ENCODE data around the gene IMMT.

- TF ChIP-seq SMC3 (conservative IDR thresholded peaks at IDR 0.05; ENCODE audit: poor library complexity) (no peak), EZH2 (IDR thresholded peaks at IDR 0.05; ENCODE audit: borderline replicate concordance, insufficient read depth, low read length, poor library complexity, severe bottlenecking) (no peak), CTCF (IDR thresholded peaks at IDR 0.05; ENCODE audit: poor library complexity, severe bottlenecking) (peak; percentile 23), POLR2AphosphoS5 (IDR thresholded peaks at IDR 0.05) (no peak), TAF1 (IDR thresholded peaks at IDR 0.05; ENCODE audit: low read depth) (no peak)
- TF ChIP-seq, protein P1, sequence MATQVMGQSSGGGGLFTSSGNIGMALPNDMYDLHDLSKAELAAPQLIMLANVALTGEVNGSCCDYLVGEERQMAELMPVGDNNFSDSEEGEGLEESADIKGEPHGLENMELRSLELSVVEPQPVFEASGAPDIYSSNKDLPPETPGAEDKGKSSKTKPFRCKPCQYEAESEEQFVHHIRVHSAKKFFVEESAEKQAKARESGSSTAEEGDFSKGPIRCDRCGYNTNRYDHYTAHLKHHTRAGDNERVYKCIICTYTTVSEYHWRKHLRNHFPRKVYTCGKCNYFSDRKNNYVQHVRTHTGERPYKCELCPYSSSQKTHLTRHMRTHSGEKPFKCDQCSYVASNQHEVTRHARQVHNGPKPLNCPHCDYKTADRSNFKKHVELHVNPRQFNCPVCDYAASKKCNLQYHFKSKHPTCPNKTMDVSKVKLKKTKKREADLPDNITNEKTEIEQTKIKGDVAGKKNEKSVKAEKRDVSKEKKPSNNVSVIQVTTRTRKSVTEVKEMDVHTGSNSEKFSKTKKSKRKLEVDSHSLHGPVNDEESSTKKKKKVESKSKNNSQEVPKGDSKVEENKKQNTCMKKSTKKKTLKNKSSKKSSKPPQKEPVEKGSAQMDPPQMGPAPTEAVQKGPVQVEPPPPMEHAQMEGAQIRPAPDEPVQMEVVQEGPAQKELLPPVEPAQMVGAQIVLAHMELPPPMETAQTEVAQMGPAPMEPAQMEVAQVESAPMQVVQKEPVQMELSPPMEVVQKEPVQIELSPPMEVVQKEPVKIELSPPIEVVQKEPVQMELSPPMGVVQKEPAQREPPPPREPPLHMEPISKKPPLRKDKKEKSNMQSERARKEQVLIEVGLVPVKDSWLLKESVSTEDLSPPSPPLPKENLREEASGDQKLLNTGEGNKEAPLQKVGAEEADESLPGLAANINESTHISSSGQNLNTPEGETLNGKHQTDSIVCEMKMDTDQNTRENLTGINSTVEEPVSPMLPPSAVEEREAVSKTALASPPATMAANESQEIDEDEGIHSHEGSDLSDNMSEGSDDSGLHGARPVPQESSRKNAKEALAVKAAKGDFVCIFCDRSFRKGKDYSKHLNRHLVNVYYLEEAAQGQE (IDR thresholded peaks at IDR 0.05; ENCODE audit: borderline replicate concordance): no peak
These were observed 89.9 kb downstream of the IMMT start, which contains the start of gene POLR1A for GRCh38 chr2:86105252-86105968.

Data from neural cell (in vitro differentiated cells).